Retinal pigment epithelial cell (primary cell): Measurements from ENCODE around the gene DNAJA3.

Source experiments
- DNase-seq: peaks from one replicate; pipeline ENCODE4 v3.0.0-alpha.2; 2010; ENCODE audit warnings: low read depth
- H3K4me3 ChIP-seq: 2 replicates; pipeline ENCODE4 v1.5.1; 2011; ENCODE audit warnings: mild to moderate bottlenecking, low read length, control low read depth, moderate library complexity
- TF ChIP-seq, protein P1 (sequence below): conservative IDR thresholded peaks from 2 replicates; pipeline ENCODE4 v1.5.1; 2011; ENCODE audit warnings: low read depth, low read length, control low read depth, inconsistent platforms

DNAJA3 gene

DNA sequence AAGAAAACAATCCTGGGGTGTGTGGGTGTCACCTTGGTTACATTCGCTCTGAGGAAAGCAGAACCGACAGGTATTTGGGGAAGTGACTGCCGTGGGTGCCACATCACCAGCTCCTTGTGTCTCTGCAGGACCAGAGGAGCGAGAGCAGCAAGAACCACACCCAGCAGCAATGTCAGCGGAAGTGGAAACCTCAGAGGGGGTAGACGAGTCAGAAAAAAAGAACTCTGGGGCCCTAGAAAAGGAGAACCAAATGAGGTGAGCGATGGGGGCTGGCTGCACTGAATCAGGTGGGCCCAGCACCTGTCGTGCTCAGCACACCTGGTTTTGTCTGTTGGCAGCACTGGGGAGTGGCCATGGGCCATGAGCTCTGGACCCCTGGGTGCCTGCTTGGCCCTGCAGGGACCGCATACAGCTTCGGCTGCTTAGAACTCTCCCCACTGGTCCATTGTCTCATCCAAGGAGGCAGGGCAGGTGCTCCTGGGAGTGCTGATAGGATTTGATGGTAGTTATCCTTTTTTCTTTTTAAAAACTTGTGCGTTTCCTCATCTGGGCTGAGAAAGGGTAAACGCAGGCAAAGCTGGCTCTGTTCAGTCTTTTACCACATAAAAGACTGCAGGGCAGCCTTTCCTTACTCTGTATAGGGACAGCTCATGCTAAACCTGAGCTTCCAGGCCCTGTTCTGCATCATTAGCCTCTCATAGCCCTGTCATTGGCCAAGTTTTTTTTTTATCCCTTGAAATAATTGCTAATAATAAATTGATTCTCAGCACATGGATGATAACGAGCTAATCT lies 79.9 kb downstream of the DNAJA3 start:
- TF ChIP-seq, protein P1, sequence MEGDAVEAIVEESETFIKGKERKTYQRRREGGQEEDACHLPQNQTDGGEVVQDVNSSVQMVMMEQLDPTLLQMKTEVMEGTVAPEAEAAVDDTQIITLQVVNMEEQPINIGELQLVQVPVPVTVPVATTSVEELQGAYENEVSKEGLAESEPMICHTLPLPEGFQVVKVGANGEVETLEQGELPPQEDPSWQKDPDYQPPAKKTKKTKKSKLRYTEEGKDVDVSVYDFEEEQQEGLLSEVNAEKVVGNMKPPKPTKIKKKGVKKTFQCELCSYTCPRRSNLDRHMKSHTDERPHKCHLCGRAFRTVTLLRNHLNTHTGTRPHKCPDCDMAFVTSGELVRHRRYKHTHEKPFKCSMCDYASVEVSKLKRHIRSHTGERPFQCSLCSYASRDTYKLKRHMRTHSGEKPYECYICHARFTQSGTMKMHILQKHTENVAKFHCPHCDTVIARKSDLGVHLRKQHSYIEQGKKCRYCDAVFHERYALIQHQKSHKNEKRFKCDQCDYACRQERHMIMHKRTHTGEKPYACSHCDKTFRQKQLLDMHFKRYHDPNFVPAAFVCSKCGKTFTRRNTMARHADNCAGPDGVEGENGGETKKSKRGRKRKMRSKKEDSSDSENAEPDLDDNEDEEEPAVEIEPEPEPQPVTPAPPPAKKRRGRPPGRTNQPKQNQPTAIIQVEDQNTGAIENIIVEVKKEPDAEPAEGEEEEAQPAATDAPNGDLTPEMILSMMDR: no peak
- no peak overlapping the region for H3K4me3 ChIP-seq
- no peak for DNase-seq
